ENCODE results near the gene TNFAIP8L2.
A peak's percentile ranks its signal among the peaks of the same experiment; 100 is the strongest.
"Not testable (repeated sequence)": the region's sequence is repeated elsewhere in the genome, so short reads cannot be mapped to it uniquely, and the experiment has no call there.

Gene TNFAIP8L2

DNA sequence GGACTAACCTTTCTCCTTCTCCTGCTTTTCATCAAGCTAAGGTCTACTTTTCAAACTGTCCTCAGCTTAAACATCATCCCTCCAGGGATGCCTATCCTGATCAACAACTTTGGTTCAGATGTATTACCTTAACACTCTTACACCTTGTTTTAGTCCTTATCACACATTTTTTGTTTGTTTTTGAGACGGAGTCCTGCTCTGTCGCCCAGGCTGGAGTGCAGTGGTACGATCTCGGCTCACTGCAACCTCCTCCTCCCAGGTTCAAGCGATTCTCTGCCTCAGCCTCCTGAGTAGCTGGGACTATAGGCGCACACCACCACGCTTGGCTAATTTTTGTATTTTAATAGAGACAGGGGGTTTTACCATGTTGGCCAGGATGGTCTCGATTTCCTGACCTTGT is 32.2 kb downstream of the TNFAIP8L2 start:
- not testable (repeated sequence) for DNase-seq (ENCODE audit: low read depth in 2 of 3, low spot score in 2 of 3)

DNA sequence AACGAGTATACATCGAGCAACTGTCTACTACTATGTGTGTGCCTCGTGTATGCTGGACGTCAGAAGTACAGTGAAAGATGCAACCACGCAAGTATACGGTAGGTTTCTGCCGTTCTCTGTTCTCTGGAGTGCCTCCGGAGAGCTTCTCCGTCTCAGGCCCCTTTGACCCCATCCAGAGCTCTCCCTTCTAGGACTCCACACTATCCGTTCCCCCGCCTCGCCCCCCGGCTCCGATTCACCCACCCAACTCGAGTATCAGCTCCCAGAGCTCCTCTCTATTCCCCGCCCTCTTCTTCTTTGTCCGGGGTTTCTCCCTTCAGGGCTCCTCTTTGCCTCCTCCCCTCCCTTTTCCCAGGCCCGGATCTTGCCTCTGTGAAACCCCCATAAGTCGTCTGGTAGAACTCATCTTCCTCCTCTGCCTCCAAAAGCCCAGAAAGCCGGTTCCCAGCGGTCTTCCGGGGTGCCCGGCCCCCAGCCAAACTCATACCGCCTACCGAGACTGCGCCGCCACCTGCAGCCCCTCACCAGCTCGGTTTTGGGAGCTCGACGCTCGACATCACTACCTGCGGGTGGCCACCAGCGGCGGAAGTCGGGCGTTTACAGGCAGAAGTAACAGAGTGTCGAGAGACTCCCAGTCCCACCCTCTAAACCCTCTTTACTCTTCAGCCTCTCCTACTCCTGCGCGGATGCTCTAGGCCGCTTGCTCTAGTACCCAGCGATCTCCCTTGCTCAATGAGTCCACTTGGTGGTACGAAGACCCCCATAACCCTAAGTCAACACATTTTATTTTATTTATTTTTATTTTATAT is 33.4 kb downstream of the TNFAIP8L2 start, which contains the start of gene VPS72:
TSS of gene VPS72 (minus strand) at position 561 of the 809 bp plus-strand sequence. CDS start at position 485, 76 bp downstream.
- peak; percentile 56 to 69 (median 61) for DNase-seq (ENCODE audit: low read depth in 2 of 3, low spot score in 2 of 3)

DNA sequence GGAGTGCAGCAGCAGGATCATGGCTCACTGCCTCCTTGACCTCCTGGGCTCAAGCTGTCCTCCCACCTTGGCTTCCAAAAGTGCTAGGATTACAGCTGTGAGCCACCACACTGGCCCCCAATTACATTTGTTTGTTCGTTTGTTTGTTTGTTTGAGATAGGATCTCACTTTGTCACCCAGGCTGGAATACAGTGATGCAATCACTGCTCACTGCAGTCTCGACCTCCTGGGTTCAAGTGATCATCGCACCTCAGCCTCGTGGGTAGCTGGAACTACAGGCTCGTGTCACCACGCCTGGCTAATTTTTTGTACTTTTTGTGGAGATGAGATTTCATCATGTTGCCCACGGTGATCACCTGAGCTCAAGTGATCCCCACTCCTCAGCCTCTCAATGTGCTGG is 35.6 kb downstream of the TNFAIP8L2 start:
- DNase-seq (ENCODE audit: low read depth in 2 of 3, low spot score in 2 of 3), result no peak

DNA sequence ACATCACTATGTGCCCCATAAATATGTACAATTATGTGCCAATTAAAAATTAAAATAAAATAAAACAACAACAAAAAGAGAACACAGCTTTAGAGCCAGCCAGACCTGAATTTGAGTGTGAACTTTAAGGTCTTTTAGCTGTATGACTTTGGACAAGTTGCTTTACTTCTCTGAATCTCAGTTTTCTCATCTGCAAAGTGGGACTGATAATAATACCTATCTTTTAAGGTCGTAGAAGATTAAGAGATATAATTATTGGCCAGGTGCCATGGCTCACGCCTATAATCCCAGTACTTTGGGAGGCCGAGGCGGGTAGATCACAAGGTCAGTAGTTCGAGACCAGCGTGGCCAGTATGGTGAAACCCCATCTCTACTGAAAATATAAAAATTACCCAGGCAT is 36.9 kb downstream of the TNFAIP8L2 start:
- no peak for DNase-seq (ENCODE audit: low read depth in 2 of 3, low spot score in 2 of 3)

DNA sequence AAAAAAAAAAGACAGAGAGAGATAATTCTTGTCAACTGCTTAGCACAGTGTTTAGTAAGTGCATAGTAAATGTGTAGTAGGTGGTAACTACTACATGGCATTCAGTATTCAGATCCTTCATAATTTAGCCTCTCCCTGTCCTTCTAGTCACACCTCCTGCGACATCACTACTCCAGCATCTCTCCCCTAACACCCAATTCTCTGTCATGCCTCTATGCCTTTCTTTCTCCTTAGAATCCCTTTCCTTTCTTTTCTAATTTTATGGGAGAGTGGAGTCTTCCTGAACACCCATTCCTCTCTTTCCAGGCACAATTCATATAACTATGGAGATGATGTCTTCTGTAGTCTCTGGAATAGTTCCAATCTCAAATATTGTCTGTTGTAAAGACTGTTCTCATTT is 37.4 kb downstream of the TNFAIP8L2 start:
- no peak for DNase-seq (ENCODE audit: low read depth in 2 of 3, low spot score in 2 of 3)

DNA sequence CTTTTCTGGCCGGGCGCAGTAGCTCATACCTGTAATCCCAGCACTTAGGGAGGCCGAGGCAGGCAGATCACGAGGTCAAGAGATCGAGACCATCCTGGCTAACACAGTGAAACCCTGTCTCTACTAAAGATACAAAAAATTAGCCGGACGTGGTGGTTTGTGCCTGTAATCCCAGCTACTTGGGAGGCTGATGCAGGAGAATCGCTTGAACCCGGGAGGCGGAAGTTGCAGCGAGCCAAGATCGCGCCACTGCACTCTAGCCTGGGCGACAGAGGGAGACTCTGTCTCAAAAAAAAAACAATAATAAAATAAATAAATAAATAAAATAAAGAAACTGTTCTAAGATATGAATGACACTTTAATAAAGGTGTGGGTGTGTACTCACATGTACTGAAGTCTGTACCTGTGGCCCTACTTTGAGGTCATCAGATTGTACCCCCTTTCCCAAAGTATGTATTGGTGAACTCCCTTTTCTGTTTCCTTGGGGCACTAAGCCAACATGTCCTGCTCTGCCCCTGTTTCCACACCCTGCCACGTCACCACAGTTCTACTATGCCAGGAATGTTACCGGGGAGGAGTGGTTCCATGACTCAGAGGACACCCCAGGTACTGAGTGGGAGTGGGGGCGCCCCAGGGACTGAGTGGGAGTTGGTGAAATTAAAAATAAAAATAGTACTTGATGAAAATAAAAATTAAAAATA is 38.6 kb downstream of the TNFAIP8L2 start:
- not testable (repeated sequence) for DNase-seq (ENCODE audit: low read depth in 2 of 3, low spot score in 2 of 3)

DNA sequence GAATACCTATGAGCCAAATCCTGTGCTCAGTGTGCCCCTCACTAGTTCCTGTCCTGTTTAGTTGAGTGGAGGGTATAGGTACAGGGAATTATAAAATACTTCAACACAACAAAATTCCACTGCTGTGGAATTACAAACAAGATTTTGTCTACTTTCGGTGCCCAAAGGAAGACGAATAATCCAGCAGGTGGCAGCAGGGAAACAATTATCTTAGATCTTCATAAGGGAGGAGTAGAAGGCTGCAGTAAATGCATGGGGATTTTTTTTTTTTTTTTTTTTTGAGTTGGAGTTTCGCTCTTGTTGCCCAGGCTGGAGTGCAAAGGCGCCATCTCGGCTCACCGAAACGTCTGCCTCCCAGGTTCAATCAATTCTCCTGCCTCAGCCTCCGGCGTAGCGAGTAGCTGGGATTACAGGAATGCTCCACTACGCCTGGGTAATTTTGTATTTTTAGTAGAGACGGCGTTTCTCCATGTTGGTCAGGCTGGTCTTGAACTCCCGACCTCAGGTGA is 39.9 kb downstream of the TNFAIP8L2 start:
- no peak for DNase-seq (ENCODE audit: low read depth in 2 of 3, low spot score in 2 of 3)

DNA sequence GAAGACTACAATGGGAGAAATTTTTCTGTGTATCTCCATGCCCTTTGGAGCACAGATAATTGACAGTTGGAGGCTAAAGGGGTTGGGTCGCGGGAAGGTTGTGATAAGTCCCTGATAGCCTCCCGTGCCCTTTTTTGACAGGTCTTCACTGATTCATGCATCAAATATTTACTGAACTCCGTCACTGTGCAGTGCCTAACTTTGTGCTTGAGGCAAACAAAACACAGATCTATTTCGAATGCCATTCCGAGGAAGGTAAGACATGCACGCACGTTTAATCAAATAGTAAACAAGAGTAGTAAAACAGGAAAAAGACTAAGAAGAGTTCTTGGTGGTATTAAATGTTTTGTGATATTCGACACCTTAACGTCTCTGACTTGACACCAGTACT is 41.4 kb downstream of the TNFAIP8L2 start:
- no peak for DNase-seq (ENCODE audit: low read depth in 2 of 3, low spot score in 2 of 3)

DNA sequence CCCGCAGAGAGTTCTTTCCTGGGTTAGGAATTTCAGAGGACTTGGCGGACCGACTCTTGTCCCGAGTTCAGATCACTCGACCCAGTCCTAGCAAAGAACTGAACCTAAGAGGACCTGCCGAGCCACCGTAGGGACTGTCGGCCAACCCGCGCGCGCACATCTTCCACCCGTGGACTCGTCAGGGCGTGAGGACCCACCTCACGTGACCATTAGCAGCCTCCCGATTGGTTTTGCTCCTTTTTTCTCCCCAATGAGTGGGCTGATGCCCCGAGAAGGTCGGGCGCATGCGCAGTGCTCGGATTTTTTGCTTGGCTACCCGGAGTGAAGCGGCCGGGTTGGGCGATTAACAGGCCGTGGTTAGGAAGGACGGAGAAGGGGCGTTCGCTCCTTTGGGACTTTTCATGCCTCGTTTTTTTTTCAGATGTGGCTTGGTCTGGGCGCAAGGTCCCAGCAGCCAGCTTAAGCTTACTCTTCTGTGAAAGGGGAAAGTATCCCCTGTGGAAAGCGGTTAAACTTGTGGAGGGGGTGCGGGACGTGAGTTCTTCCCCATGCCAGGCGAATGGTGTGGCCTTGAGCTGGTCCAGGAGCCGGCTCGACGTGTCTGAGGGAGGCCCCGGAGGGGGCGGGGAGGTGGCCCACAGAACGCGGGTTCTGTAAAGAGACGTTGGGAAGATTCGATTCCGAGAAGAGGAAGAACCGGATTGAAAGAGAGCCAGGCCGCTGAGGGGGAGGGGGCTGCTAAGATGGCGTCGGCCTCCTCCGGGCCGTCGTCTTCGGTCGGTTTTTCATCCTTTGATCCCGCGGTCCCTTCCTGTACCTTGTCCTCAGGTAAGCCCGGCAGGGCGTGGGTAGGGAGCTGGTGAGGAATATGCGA is 42.0 kb downstream of the TNFAIP8L2 start, which contains the start of gene PIP5K1A:
TSS of gene PIP5K1A (plus strand) at position 299 of the 874 bp plus-strand sequence. CDS start at position 744, 445 bp downstream.
- peak; percentile 94 to 100 (median 98) for DNase-seq (ENCODE audit: low read depth in 2 of 3, low spot score in 2 of 3)

DNA sequence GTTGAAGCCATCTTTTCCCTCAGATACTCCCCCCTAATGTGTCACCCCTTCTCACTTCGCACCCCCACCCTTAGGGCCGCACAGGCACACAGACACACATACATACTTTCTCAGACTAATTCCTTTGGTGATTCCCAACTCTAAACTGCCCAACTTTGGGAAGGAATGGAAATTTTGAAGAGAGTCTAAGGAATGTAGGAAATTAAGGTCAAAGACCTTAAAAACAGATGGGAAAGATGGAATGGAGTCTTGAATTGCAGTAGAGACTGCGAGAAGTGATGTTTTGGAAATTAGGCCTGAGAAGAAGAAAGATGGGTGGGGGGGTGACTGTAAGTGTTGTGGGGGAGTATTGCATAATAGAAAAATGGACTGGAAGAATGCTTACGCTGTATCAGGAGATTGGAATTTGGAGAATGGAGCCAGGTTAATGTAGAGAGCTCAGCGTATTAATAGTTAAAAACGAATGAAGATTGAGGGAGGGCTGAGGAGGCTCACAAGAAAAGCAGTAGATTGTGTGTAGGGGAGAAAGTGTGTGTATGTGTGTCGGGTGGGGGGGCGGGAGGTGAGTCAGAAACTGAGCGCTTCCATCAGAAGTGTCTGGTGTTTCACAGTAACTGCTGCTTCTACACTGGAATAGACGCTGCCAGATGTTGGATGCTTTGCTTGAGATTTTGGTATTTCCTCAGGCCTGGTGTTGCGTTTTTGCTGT is 43.6 kb downstream of the TNFAIP8L2 start:
- DNase-seq (ENCODE audit: low read depth in 2 of 3, low spot score in 2 of 3), result no peak

DNA sequence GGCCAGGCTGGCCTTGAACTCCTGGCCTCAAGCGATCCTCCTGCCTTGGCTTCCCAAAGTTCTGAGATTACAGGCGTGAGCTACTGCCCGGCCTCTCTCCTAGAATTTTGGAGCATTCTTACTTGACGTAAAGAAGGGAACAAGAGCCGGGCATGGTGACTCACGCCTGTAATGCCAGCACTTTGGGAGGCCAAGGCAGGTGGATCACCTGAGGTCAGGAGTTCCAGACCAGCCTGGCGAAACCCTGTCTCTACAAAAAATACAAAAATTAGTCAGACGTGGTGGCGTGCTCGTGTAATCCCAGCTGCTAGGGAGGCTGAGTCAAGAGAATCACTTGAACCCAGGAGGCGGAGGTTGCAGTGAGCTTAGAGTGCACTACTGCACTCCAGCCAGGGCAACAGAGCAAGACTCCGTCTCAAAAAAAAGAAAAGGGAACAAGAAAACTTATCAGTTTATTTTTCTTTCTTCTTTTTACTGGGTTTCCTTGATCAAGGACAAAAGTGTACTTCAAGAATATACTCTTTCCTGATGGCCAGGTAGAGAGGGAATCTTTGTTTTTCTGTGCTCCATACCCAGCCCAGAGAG is 49.0 kb downstream of the TNFAIP8L2 start:
- DNase-seq (ENCODE audit: low read depth in 2 of 3, low spot score in 2 of 3), result not testable (repeated sequence)

Measured in activated CD8-positive, alpha-beta memory T cell treated with anti-CD3 and anti-CD28 coated beads for 48 hours (primary cell).